NCI-H2029 (cell line): Measurements from ENCODE around the gene SLC2A4.
"Not testable (repeated sequence)": the region's sequence is repeated elsewhere in the genome, so short reads cannot be mapped to it uniquely, and the experiment has no call there.

Source experiments
- DNase-seq: peaks from one replicate; lab custom pipeline; 2025; lab: John Stamatoyannopoulos, UW

Gene SLC2A4

DNA sequence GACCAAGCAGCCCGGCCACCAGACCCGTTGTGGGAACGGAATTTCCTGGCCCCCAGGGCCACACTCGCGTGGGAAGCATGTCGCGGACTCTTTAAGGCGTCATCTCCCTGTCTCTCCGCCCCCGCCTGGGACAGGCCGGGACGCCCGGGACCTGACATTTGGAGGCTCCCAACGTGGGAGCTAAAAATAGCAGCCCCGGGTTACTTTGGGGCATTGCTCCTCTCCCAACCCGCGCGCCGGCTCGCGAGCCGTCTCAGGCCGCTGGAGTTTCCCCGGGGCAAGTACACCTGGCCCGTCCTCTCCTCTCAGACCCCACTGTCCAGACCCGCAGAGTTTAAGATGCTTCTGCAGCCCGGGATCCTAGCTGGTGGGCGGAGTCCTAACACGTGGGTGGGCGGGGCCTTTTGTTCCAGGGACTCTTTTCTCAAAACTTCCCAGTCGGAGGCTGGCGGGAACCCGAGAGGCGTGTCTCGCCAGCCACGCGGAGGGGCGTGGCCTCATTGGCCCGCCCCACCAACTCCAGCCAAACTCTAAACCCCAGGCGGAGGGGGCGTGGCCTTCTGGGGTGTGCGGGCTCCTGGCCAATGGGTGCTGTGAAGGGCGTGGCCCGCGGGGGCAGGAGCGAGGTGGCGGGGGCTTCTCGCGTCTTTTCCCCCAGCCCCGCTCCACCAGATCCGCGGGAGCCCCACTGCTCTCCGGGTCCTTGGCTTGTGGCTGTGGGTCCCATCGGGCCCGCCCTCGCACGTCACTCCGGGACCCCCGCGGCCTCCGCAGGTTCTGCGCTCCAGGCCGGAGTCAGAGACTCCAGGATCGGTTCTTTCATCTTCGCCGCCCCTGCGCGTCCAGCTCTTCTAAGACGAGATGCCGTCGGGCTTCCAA, at the start of gene SLC2A4:
Gene SLC2A4, plus strand, starts transcription at position 645 of the 879 bp plus-strand sequence. Its CDS starts 217 bp downstream, at position 862.
- peak; percentile 66 for DNase-seq

DNA sequence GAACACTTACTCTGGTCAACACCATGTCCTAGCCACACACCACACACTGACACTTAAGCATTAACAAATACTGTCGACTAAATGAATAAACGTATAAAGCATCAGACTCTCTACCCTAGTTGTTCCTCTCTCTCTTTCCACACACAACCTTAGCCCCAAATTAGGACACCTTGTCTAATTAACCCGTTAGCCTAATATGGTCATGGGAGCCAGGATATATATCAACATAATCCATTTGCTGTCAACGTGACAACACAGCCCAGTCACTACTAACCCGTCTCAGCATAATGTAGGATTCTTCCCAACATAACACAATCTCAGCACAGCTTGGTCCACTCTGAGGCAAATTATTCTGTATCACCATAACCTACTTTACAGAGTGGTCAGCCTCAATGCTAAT, 49.4 kb upstream of the SLC2A4 start:
- no peak for DNase-seq

DNA sequence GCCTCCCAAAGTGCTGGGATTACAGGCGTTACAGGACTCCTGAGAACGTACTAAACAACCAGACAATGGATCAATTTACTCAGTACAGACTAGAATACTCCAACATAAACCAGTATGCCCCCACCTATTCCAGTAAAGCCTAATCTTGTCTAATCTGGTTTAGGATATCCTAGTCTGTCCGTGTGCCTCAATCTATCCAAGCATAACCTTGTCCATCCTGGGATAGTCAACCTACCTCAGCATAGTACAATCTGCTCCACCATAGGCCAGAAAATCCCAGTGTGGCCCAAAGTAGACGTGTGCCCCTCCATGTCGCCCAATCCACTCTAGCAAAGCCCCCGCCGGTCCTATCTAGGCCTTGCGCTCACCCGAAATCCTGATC, 47.8 kb upstream of the SLC2A4 start:
- no peak for DNase-seq

DNA sequence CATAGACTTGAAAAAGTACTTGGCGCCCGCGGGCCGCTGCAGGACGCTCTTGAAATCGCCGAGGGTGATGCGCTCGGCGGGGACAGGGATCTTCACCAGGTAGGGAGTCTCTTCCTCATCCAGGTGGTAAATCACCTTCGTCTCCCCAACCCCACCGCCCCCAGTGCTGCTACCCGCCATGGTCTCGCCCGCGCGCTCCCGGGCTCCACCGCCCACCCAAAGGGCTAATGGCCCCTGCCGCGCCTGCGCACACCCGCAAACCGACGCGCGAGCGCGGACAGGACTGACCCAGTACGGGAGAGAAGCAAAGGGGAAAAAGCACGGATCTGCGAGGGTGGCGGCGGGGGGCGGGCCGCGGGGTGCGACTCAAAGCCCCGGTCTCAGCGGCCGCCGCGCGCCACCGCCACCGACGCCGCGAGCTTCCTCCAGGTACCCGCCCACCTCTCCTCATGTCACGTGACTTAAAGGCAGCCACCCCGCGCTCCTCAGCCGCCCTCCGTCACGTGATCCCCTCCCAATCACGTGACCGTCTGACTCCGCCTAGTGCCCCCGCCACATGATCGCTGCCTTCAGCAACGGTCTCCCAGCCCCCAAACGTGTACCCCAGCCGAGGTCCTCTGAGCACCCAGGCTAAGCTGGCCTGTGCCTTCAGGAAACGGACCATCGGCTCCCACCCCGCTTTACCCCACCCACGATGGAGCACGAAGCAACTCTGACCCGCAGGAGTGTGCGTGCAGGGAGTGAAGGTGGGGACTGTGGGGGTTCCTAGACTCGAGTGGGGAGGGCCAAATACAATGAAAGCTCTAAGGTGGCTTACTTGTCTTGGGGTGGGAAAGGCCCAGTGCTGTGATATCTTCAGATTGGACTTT, 47.2 kb upstream of the SLC2A4 start, which contains the start of gene DVL2:
Gene DVL2, minus strand, starts transcription at position 435 of the 869 bp plus-strand sequence. Its CDS starts 255 bp downstream, at position 180.
- DNase-seq = peak; percentile 78

DNA sequence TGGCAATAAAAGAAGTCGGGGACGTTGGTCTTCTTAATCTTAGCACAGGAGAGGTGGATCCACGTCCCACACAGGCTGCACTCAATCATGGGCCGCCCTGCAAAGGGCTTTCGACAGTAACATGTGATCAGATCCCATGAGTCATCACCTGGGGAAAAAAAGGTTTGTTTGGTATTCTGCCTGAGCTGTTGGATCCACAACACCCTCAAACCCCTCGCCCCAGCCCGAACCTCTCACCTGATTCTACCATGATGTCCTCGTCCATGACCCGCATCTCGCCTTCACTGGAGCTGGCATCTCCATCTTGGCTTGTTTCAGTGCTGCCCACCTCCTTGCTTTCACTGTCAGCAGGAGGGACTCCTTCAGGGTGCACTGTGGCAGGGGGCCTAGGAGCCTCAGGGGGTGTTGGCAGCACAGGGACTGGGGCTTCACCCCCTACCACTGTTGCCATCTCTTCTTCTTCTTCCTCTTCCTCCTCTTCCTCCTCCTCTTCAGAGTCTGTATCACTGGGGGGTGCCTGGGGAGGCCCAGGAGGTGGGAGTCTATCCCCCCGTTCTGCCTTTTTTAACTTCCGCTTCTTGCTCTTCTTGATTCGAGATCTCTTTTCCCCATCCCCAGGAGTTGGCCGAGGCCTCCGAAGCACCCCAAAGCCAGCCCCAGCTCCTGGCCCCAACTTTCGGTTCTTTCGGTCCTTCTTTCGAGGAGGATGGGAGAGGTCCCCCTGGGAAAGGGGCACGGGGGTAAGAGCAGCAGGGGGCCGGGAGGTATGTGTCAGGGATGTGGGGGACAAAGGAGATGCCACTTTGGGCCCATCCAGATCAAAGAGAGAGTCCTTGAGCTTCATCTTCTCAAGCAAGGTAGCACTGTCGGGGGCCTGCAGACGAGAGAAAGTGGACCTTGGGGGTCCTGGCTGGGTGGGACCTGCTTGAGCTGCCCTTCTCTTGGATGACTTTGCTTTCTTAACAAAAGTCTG, 45.5 kb upstream of the SLC2A4 start:
- DNase-seq = no peak

DNA sequence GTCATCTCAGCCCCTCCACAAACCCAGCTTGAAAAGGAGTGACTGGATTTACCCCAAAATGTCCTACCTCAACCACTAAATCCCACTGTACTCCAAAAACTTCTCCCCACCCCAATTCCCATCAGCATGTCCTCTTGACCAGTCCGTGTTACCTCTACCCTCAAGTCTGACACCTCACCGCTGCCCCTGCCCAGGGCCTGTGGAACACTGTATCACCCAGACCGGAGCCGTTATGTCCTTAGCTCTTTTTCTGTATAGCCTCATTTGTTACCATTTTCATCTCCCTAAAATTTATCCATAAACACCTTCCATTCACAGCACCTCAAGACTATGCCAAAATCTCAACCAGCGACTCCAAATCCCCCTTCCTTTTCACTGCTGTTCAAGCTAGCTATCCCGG, 44.7 kb upstream of the SLC2A4 start:
- DNase-seq = no peak

DNA sequence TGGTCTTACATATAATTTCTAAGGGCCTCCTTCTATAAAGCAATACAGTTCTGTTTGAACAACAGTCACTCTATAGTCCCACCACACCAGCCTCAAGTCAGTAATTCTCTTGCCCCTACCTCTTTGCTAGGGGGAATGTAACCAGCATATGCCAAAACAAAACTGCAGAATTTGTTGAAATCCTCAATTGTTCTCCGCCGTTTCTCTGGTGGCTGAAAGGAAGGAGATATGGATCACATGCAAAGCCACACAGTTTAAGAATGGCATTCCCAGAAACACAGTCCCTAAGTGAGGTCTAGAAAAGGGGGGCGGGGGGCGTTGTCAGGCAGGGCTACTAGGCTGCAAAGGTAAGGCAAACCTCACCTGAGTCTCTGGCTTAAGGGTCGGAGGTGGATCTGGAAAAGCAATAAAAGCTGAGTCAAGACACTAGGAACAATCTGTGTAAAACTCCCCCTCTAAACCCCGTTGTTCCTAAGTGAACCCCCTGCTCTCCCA, 44.2 kb upstream of the SLC2A4 start:
- DNase-seq = no peak

DNA sequence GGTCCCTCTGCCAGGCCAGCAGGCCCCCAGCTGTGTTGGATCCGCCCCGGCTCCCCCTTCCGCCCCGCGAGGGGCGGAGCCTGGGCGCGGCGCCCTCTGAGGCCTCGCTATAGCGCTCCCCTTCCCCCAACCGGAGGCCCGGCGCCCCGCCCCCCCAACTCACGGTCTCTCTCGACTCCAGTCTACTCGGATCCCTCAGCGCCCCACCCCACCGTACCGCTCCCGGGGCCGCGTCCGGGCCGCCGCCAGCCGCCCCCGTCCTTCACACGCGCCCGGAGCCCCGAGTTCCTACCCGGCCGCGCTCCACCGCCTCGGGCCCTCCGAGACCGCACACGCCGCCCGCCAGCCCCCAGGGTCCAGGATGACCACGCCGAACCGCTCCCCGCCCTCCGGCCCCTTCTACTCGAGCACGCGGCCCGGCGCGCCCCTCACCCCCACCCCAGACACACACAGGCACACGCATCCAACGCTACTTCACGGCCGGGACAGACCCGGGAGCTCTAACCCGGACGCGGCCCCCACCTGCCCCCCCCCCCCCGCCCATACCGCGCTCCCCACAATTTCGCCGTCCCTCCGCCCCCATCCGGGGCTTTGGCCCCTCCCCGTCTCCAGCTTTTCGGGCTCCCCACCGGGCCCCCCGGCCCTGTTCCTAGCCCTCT, 43.6 kb upstream of the SLC2A4 start:
- DNase-seq = no peak

DNA sequence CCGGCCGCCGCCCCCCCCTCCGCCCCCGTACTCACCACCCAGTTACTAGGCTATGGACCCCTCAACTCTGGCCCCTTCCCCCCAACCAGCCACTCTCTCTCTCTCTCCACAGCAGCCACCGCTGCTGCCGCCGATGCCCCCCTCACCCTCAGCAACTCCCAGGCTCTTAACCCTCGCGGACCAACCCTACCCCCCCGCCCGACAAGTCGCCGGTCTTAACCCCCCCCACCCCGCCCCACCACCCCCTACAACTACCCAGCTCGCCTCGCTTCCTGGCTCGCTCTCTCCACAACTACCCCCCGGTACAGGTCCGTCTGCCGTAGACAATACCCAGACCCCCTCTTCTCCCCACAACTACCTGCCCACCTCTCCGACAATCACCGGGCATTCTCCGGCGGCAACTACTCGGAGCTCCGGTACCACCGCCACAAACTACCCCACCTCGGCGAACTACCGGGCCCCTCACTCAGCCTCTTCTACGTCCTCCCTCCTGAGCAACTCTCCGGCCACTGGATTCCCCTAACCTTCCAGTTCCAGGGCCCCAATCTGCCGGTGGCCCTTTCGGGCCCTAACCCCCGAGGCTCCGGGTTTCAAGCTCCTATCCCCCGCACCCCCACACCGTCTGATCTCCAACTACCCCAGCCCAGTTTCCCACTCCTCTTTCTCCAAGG, 43.0 kb upstream of the SLC2A4 start:
- no peak for DNase-seq

DNA sequence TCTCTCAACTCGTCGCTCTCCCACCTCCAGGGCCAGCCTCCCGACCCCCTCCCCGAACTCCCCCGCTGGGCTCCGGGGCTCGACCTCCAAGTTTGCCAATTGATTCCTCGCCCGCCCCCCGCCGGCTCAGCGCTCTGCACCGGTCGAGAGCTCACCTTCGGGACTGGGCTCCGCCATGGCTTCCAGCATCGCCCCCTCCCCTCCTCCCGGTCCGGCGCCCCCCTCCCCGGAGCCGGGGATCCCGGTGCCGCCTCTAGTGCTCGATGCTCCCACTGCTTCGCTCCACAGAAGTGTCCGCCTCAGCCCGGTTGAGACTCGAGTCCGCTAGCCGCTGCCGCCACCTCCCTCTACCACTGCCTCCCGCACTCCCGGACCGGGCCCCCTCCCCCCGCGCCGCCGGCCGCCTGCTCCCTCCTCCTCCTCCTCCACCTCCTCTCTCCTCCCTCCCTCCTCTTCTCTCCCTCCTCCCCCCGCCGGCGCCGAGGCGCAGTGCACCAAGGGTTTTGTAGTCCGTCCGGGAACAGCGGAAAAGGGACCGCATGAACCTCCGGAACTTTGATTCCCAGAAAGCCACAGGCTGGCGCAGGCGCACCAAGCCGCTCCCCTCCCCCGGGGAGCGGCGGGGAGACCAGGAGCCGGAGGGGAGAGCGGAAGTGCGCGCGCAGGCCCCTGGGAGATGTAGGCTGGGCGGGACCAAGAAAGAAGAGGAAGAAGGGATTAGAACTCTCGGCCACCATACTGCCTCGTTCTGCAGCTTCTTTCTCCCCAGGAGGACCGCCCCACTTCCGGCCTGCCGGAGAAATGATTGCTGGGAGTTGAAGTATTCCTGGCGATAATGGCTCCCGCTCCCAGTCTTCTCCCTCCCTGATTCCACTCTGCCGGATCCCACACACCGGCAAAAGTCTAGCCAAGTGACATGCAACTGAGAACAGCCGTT, 42.2 kb upstream of the SLC2A4 start, which contains the start of gene PHF23:
Gene PHF23, minus strand, starts transcription at position 367 of the 937 bp plus-strand sequence. Its CDS starts 178 bp downstream, at position 189.
- peak; percentile 93 for DNase-seq

DNA sequence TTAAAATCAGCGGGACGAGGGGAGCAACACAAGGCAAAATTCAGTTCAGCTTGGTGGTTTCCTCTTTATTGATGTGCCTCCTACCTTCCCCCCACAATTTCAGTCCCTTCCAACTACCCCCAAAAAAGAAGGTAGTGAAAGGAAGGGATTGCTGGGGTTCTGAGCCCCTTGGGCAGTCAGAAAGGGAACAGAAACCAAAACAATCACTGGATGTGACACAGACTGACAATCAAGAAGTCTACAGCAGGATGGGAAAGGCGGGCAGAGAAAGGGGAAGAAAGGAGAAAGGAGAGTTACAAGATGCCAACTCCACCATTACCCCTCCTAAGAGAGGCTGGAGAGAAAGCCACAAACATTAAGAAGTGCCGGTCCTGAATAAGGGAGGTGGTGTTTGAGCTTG, 41.1 kb upstream of the SLC2A4 start:
- no peak for DNase-seq

DNA sequence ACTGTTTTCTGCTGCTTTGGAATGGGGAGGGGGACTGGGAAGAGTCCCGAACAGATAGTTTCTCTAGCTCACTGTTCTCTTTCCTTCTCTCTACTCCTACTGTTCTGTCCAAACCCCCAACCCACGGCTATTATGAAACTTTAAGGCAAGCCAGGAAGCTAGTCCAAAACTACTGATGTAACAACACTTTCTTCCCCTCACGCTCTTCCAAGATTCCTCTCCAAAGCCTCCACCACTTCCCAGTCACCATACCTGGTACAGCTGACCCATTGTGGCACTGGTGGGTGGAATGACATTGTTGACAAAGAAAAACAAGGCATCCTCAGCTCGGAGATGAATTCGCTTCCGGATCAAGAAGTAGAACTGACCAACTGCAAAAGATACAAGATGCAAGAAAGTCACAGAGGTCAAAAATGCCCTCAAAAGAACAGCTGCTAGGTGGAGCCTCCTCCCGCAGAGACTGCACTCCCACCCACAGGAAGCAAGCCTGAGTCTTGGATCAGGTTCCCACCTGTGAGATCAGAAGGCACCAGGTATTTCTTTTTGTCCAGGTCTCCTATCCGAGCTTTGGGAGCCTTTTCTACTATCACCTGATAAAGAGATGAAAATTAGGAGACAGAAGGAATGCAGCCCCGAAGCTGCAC, 40.3 kb upstream of the SLC2A4 start:
- DNase-seq = no peak

DNA sequence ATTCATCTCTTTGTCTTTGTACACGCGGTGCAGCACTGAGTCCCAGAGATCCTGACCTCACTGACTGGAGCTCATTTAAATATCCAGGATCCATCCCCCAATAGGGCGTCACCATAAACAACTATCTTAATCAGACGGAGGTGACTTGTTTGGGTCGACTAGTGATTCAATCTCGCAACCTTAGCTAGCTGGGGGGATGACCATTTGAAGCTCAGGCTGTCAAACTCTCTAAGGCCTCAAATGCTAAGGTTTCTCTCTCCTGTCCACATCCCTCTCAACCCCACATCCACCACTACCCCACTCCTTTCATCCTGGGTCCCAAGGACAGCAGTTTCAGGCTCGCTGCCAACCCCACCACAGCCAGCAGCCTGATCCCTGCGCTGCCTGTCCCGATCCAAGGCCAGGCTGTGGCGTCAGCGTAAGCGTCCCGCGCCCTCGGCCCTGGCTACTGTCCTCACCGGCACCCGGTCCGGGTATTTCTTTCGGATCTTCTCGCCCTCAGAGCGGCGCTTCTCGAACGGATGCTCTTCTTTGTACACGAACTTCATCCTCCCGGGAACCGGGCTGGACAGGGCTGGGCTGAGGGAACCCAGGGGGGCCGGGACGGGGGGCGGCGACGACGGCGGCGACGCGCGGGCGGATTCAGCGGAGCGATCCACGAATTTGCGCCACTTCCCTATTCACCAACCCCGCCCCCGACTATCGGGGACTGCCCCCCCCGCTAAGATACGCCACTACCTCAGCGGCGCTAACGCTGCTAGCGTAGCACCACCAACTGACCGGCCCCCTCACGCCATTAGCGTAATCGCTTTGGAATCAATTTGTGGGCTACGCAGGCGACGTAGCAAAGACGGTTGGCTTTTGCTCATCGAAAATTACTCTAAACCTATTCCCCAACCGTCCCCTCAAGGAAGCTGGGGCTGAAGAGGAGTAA, 39.5 kb upstream of the SLC2A4 start, which contains the start of gene GABARAP:
Gene GABARAP, minus strand, starts transcription at position 667 of the 934 bp plus-strand sequence. Its CDS starts 119 bp downstream, at position 548.
- peak; percentile 62 for DNase-seq

DNA sequence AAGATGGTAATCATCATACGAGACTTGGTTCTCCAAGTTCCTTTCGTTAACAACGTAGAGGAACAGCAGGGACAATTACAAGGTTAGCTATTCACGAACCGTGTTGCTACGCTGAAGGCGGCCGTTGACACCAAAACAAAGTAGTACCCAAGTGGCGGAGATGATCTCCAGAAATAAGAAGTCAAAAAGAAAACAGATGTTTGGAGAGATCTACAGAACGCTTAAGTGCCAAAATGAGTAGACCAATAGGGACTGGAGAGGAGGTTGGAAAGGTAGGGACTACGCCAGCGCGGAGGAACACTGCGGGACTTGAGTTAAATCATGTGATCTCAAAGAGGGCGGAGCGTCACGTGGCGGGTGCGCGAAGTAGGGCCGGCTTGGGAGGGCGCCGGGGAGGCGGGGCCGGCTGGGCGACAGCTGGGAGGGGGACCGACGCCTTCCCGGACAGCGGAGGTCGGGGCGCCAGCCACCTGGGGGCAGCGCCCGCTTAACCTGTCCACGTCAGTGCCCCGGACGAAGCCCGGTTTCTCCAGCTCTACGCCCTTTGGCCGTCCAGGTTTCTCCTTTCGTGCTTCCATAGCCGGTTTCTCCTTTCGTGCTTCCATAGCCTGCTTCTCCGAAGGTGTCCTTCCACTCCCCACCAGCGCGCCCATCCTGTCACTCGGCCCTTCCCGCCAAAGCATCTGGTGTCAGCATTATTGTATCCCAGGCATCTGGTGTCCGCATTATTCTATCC, 38.6 kb upstream of the SLC2A4 start:
- DNase-seq = peak; percentile 71

DNA sequence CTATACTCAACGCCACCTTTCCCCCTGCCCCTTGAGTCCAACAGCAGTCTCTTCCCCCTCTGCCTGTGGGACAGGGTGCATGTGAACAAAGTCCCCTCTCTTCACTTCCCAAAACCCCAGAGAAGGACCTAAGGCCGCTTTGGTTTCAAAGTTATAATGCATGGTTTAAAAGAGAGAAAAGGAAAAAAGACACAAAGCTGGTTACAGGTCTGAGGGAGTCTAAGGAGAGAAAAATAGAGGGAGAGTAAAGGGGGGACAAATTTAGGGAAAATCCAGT, 38.1 kb upstream of the SLC2A4 start:
- DNase-seq = no peak

DNA sequence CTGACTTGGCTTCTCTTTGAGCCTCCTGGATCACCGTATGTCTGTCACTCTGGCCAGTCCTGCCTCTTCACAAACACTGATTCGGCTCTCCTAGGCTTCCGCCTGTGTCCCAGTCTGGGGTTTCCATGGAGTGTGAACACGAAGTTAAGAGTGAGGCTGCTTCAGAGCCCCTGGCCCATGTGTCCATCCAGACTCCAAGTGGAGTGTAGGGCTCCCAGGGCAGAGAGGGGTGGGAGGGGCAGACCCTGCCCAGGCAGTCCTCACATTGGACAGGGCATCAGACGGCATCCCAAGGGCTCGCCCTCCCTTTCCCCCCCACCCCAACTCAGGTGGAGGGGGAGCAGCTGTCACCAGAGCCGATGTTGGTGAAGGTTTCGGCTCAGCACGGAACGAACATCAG, 37.7 kb upstream of the SLC2A4 start:
- not testable (repeated sequence) for DNase-seq

DNA sequence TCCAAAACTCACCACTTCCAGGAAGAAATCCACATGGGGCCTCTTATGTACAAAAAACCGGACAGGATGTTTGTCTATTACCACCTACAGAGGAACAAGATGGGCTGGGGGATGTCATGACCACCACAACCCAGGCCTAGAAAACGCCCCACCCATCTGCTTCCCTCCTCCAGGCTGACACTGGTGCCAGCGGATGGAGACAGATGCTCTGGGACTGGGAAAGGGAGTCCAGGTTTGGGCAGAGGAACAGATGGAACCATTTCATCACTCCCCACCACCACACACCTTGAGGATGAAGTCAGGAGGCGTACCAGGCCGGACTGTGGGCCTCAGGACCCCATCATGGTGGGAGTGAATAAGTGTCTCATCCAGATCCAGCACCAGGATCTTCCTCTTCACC, 34.7 kb upstream of the SLC2A4 start:
- no peak for DNase-seq
